CD8-positive, alpha-beta memory T cell (primary cell): Measurements from ENCODE around the gene MYH10. TPM values are rescaled to one million over a fixed set of nuclear protein-coding genes. Genes with fewer than 3 reads are reported as not detected.

Experiments
- CTCF ChIA-PET: fragments of 350-600 bp; sonication (Branson Sonifier 250); formaldehyde crosslinking; loops from one replicate; lab custom pipeline; 2021; ENCODE audit warnings: antibody characterized with exemption; lab: Charles Lee
- POLR2A ChIA-PET: fragments of 350-600 bp; sonication (Branson Sonifier 250); formaldehyde crosslinking; loops from one replicate; lab custom pipeline; 2021; ENCODE audit warnings: antibody characterized with exemption; lab: Charles Lee
- DNase-seq, 5 donors: peaks; one replicate each; pipeline versions ENCODE4 v3.0.0 to v3.0.0-alpha.2; 2020 to 2022; ENCODE audit warnings: mixed read lengths in 1 of 5
- H3K27ac ChIP-seq: one replicate; pipeline ENCODE4 v1.7.0; 2013; ENCODE audit warnings: low read depth, mild to moderate bottlenecking, low read length, moderate library complexity
- H3K27me3 ChIP-seq: 2 replicates; pipeline ENCODE4 v1.7.0; 2013; ENCODE audit warnings: low read length, mild to moderate bottlenecking; ENCODE audit not compliant: insufficient read depth, poor library complexity, severe bottlenecking
- H3K36me3 ChIP-seq: 2 replicates; pipeline ENCODE4 v1.7.0; 2013; ENCODE audit warnings: mild to moderate bottlenecking, low read length, moderate library complexity; ENCODE audit not compliant: insufficient read depth
- H3K4me1 ChIP-seq: 2 replicates; pipeline ENCODE4 v1.7.0; 2013; ENCODE audit warnings: mild to moderate bottlenecking, low read length, moderate library complexity; ENCODE audit not compliant: insufficient read depth
- H3K4me3 ChIP-seq: 2 replicates; pipeline ENCODE4 v1.7.0; 2013; ENCODE audit warnings: mild to moderate bottlenecking, low read length
- H3K9me3 ChIP-seq: 2 replicates; pipeline ENCODE4 v1.7.0; 2013; ENCODE audit warnings: mild to moderate bottlenecking, low read length
- H3K27ac Mint-ChIP-seq, 8 donors: one replicate each; pipeline ENCODE4 v1.8.0; 2020 to 2021; ENCODE audit warnings: mixed read lengths in 8 of 8, mild to moderate bottlenecking in 6 of 8, inconsistent platforms in 3 of 8, moderate library complexity in 3 of 8
- H3K27me3 Mint-ChIP-seq, 2 donors: one replicate each; pipeline ENCODE4 v1.8.0; 2020 to 2021; ENCODE audit warnings: mixed read lengths in 2 of 2, mild to moderate bottlenecking in 1 of 2, moderate library complexity in 1 of 2
- H3K36me3 Mint-ChIP-seq, 3 donors: one replicate each; pipeline ENCODE4 v1.8.0; 2020 to 2021; ENCODE audit warnings: mixed read lengths in 3 of 3, inconsistent platforms in 1 of 3, mild to moderate bottlenecking in 1 of 3
- H3K4me1 Mint-ChIP-seq, 3 donors: one replicate each; pipeline ENCODE4 v1.8.0; 2020 to 2021; ENCODE audit warnings: mixed read lengths in 3 of 3, inconsistent platforms in 1 of 3, mild to moderate bottlenecking in 1 of 3
- H3K4me3 Mint-ChIP-seq, 7 donors: one replicate each; pipeline ENCODE4 v1.8.0; 2020 to 2021; ENCODE audit warnings: mixed read lengths in 7 of 7, mild to moderate bottlenecking in 6 of 7, moderate library complexity in 4 of 7, inconsistent platforms in 2 of 7
- H3K9me3 Mint-ChIP-seq, 5 donors: one replicate each; pipeline ENCODE4 v1.8.0; 2020 to 2022; ENCODE audit warnings: mixed read lengths in 5 of 5, mild to moderate bottlenecking in 3 of 5, moderate library complexity in 2 of 5, inconsistent platforms in 1 of 5
- polyA plus RNA-seq: library from polyadenylated mRNA; unstranded; fragments of 300-500 nt; fragmentation: Illumina TruSeq; gene quantifications from one replicate; pipeline ENCODE4 v1.2.3, GENCODE V29; 2021
- total RNA-seq, 2 experiments: library from RNA; stranded (reverse); gene quantifications; one replicate each; pipeline ENCODE4 v1.2.3, GENCODE V29; 2021

The MYH10 gene
- total and polyA plus RNA-seq, 3 experiments from 2014 or later = 2.4 to 7.5 (median 6.7) TPM

DNA sequence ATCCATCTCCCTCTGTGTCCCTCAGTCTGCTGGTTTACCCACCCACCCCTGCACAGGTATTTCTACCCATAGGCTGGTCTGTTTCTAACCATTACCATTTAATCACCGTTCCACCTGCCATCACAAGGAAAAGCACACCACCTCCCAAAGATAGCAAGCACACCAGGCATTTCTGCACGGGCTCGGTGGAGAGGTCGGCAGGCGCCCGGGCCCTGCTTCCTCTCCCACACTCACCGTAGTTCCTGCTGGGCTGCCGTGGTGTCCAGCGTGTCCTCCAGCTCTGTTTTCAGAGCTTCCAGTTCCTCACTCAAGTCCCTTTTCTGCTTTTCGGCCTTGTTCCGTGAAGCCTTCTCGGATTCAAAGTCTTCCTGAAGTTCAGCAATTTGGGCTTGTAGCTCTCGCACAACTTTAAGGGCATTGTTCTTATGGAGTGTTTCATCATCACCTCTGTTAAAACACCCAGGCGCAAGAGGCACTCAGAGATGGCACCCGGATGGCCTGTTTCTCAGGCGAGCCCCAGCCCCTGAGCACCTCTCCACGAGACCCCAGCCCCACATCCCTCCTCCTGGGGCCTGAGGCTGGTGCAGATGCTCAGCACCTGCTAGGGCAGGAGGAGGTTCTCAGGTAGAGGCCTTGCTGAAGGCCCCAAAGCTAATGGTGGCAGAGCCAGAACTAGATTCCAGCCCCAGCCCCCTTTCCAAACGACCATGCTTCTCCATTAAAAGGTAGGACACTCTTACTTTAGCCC is 125.9 kb downstream of the MYH10 start:
- H3K27ac Mint-ChIP-seq = no peak overlapping the region
- Histone ChIP-seq H3K27me3 (no peaks in the 10 kb centered on the region), H3K4me1 (no peaks in the 10 kb centered on the region), H3K4me3 (no peak overlapping the region), H3K27ac (no peak overlapping the region), H3K36me3 (no peaks in the 10 kb centered on the region), H3K9me3 (no peaks in the 10 kb centered on the region)
- H3K9me3 Mint-ChIP-seq = no peaks in the 10 kb centered on the region
- POLR2A ChIA-PET = no interaction called here
- peaks cover 3 to 17% of the 10 kb centered on the region in 2 donors for H3K27me3 Mint-ChIP-seq
- CTCF ChIA-PET = no interaction called here
- H3K4me3 Mint-ChIP-seq = no peak overlapping the region
- no peak for DNase-seq
- H3K4me1 Mint-ChIP-seq = no peaks in the 10 kb centered on the region
- no peaks in the 10 kb centered on the region for H3K36me3 Mint-ChIP-seq

DNA sequence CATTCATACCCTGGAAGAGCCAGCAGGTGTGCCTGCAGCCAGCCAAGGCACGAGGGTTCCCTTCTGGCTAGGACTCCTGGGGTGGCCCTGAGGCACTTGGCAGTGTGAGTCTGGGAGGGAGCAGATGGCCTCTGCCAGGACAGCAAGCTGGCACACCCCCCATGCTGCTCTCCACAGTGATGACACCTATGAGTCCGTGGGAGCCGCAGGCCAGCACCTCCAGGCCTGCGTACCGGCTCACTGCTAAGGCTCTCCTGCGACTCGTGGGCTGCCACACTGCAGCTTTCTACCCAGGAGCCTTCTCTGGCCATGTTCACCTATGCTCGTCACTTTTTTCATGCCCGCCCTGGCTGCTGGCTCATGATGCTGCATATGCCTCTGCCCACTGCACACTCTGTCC is 126.7 kb downstream of the MYH10 start:
- POLR2A ChIA-PET = no interaction called here
- H3K4me3 Mint-ChIP-seq = no peak overlapping the region
- DNase-seq = no peak
- Histone ChIP-seq H3K27ac (no peak overlapping the region), H3K4me3 (no peak overlapping the region), H3K36me3 (no peaks in the 10 kb centered on the region), H3K4me1 (no peaks in the 10 kb centered on the region), H3K9me3 (no peaks in the 10 kb centered on the region), H3K27me3 (no peaks in the 10 kb centered on the region)
- CTCF ChIA-PET = no interaction called here
- H3K36me3 Mint-ChIP-seq = no peaks in the 10 kb centered on the region
- H3K27me3 Mint-ChIP-seq = peaks cover 3 to 17% of the 10 kb centered on the region in 2 donors
- H3K9me3 Mint-ChIP-seq = no peaks in the 10 kb centered on the region
- H3K4me1 Mint-ChIP-seq = no peaks in the 10 kb centered on the region
- peak overlapping the region in 1 of 8 donors; percentile 20 for H3K27ac Mint-ChIP-seq

DNA sequence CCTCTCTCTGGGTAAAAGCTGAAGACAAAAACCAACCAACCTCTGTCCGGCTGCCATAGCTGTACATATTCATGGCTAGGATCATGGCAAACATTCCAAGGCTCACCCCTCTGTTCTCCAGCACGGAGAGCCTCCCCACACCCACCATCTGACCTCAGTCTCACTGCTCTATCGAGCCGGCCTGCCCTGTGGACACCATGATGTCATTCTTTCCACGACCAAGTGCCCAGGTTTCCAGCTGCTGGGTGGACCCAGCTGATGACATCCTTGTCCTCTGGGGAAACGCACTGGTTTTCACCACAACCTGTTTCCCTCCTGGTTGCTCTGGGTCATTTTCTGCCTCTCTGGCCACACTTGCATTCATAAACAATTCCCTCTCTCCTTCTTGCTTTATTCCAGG is 127.2 kb downstream of the MYH10 start:
- Histone ChIP-seq H3K4me3 (no peak overlapping the region), H3K27ac (no peak overlapping the region), H3K4me1 (no peaks in the 10 kb centered on the region), H3K27me3 (no peaks in the 10 kb centered on the region), H3K9me3 (no peaks in the 10 kb centered on the region), H3K36me3 (no peaks in the 10 kb centered on the region)
- ChIA-PET CTCF (no interaction called here), POLR2A (no interaction called here)
- Mint-ChIP-seq H3K4me1 (no peaks in the 10 kb centered on the region), H3K27me3 (peaks cover 3 to 17% of the 10 kb centered on the region in 2 donors), H3K4me3 (no peak overlapping the region), H3K27ac (no peak overlapping the region), H3K9me3 (no peaks in the 10 kb centered on the region), H3K36me3 (no peaks in the 10 kb centered on the region)
- no peak for DNase-seq

DNA sequence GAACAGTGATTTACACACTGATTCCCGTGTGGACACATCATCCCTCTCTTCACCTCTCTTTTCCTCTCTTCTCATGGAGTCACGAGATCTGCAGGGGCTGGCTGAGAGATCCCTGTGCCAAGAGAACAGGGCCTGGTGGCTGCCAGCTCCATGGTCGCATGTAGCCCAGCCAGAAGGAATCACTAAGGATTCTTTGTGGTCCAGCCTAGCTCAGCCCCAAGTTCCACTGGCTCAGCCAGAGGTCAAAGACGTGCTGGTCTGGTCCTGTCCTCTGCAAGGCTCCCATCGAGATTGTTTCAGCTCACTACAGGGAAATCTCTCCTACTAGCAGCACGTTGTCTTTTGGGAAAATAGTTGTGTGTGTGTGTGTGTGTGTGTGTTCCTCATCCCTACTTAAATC is 128.4 kb downstream of the MYH10 start:
- peaks cover 3 to 17% of the 10 kb centered on the region in 2 donors for H3K27me3 Mint-ChIP-seq
- no peaks in the 10 kb centered on the region for H3K36me3 Mint-ChIP-seq
- no peaks in the 10 kb centered on the region for H3K9me3 Mint-ChIP-seq
- no peak overlapping the region for H3K4me3 Mint-ChIP-seq
- no peak for DNase-seq
- Histone ChIP-seq H3K27ac (no peak overlapping the region), H3K27me3 (no peaks in the 10 kb centered on the region), H3K4me1 (no peaks in the 10 kb centered on the region), H3K4me3 (no peak overlapping the region), H3K36me3 (no peaks in the 10 kb centered on the region), H3K9me3 (no peaks in the 10 kb centered on the region)
- no peak overlapping the region for H3K27ac Mint-ChIP-seq
- no peaks in the 10 kb centered on the region for H3K4me1 Mint-ChIP-seq
- CTCF ChIA-PET = interaction anchor here (0.6 kb wide), 1 partner anchor 47 kb away, joined by 3 read pairs; no protein-coding TSS in a partner anchor
- POLR2A ChIA-PET = no interaction called here

DNA sequence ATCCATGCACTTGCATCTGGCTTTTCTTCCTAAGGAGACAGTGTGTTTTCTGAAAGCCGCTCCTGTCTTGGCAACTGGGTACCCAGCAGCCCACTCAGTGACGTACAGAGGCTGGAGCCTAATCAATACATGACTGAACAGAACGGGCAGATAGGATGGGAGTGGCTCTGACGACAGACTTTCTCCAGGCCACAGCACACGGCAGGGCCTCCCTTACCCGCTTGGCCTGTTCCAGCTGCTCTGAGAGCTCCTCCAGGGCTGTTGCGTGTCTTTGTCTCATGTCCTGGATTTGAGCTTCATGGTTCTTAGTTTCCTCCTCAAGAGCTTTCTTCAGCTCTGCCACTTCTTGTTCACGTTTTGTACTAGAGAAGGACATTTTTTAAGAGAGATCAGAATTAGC is 129.9 kb downstream of the MYH10 start:
- no peaks in the 10 kb centered on the region for H3K9me3 Mint-ChIP-seq
- no peak for DNase-seq
- H3K4me1 ChIP-seq = no peaks in the 10 kb centered on the region
- H3K4me1 Mint-ChIP-seq = no peaks in the 10 kb centered on the region
- no peaks in the 10 kb centered on the region for H3K36me3 Mint-ChIP-seq
- no peak overlapping the region for H3K4me3 ChIP-seq
- no peaks in the 10 kb centered on the region for H3K9me3 ChIP-seq
- no peak overlapping the region for H3K27ac Mint-ChIP-seq
- H3K27ac ChIP-seq = no peak overlapping the region
- H3K27me3 Mint-ChIP-seq = peaks cover 3 to 17% of the 10 kb centered on the region in 2 donors
- H3K27me3 ChIP-seq = no peaks in the 10 kb centered on the region
- ChIA-PET POLR2A (no interaction called here), CTCF (interaction anchor here (1.0 kb wide), 1 partner anchor 9 kb away, joined by 3 read pairs; no protein-coding TSS in a partner anchor)
- H3K36me3 ChIP-seq = no peaks in the 10 kb centered on the region
- H3K4me3 Mint-ChIP-seq = no peak overlapping the region

DNA sequence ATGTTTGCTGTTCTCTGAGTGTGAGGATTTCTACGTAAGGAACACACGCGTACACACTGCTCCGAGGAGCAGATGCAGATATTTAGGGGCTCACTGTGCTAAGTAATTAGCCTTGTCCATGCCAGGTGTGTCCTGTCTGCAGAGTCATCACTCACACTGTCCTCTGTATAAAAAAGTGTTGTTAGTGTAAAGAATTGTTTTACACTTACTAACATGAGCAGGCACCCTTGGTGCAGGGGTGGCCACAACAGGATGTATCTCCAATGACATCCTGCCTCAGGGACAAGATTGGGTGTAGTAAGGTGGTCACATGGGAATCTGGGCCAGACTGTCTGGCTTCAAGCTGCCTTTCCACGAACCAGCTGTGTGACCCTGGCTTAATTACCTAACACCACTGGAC is 130.9 kb downstream of the MYH10 start:
- H3K4me3 Mint-ChIP-seq = no peak overlapping the region
- no peak for DNase-seq
- Histone ChIP-seq H3K36me3 (no peaks in the 10 kb centered on the region), H3K27ac (no peak overlapping the region), H3K9me3 (no peaks in the 10 kb centered on the region), H3K27me3 (no peaks in the 10 kb centered on the region), H3K4me3 (no peak overlapping the region), H3K4me1 (no peaks in the 10 kb centered on the region)
- peaks cover 3 to 17% of the 10 kb centered on the region in 2 donors for H3K27me3 Mint-ChIP-seq
- H3K9me3 Mint-ChIP-seq = no peaks in the 10 kb centered on the region
- no peak overlapping the region for H3K27ac Mint-ChIP-seq
- H3K36me3 Mint-ChIP-seq = no peaks in the 10 kb centered on the region
- POLR2A ChIA-PET = no interaction called here
- CTCF ChIA-PET = no interaction called here
- no peaks in the 10 kb centered on the region for H3K4me1 Mint-ChIP-seq

DNA sequence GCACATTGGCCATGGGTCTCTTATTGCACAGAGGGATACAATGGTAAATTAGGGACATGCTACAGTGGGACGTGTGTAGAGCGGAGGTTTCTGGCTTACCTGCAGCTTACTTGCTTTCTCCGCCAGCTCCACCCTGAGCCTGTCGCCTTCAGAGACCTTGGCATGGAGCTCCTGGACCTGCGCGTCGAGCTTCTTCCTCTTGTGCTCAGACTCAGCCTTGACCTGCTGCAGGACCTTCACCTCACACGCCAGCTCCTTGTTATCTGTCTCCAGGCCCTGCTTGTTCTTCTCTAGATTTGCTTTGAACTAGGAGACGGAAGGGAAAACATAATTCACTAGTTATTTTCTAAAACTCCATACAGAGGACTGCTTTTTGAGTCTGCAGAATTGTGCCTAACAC is 131.4 kb downstream of the MYH10 start:
- no peak overlapping the region for H3K4me3 ChIP-seq
- no peak for DNase-seq
- no peaks in the 10 kb centered on the region for H3K36me3 ChIP-seq
- Mint-ChIP-seq H3K9me3 (peaks cover 0 to under 1% (median 0%) of the 10 kb centered on the region in 5 donors), H3K27ac (no peak overlapping the region), H3K4me1 (no peaks in the 10 kb centered on the region), H3K36me3 (no peaks in the 10 kb centered on the region), H3K27me3 (peaks cover 3 to 15% of the 10 kb centered on the region in 2 donors), H3K4me3 (no peak overlapping the region)
- no peaks in the 10 kb centered on the region for H3K4me1 ChIP-seq
- no peaks in the 10 kb centered on the region for H3K9me3 ChIP-seq
- POLR2A ChIA-PET = no interaction called here
- no peaks in the 10 kb centered on the region for H3K27me3 ChIP-seq
- no peak overlapping the region for H3K27ac ChIP-seq
- CTCF ChIA-PET = no interaction called here

DNA sequence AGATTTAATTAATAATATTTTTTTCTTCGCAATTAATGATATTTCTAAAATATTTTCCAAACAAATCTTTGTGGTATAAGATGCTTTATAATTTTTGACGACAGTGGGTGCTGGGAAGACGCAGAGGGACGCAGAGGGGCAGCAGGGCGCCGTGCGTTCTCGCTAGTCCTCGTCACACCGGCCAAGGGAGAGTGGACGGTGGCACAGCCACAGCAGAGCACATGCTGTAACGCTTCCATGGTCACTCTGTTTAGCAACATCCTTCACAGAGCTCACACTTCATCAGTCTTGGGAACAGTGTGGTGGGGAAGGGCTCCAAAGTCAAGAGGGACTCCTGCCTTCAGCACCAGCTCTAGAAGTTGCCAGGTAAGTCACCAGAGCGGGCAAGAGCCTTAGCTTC is 134.4 kb downstream of the MYH10 start:
- Mint-ChIP-seq H3K36me3 (peaks cover 0 to 4% (median 0%) of the 10 kb centered on the region in 3 donors), H3K27me3 (peaks cover 2 to 4% of the 10 kb centered on the region in 2 donors), H3K27ac (no peak overlapping the region), H3K9me3 (peaks cover 0 to 7% (median 2%) of the 10 kb centered on the region in 5 donors), H3K4me3 (no peak overlapping the region), H3K4me1 (peaks cover 0 to 1% (median 0%) of the 10 kb centered on the region in 3 donors)
- Histone ChIP-seq H3K27ac (no peak overlapping the region), H3K9me3 (no peaks in the 10 kb centered on the region), H3K4me3 (no peak overlapping the region), H3K36me3 (no peaks in the 10 kb centered on the region), H3K27me3 (no peaks in the 10 kb centered on the region), H3K4me1 (no peaks in the 10 kb centered on the region)
- CTCF ChIA-PET = no interaction called here
- DNase-seq = no peak
- POLR2A ChIA-PET = no interaction called here
